Right lobe of liver (tissue), 4 donors: ENCODE results near the gene C1QL3.

Source experiments
- POLR2A ChIP-seq: fragments of 450-650 bp; IDR thresholded peaks from one replicate; pipeline ENCODE4 v1.6.1; 2017; ENCODE audit warnings: antibody characterized with exemption, mild to moderate bottlenecking
- TF ChIP-seq, protein P1 (sequence below), 4 donors: fragments of 200-600 bp in 3 of 4; fragments of 450-650 bp in 1 of 4; IDR thresholded peaks; one replicate each; pipeline versions ENCODE4 v1.5.1 to v1.8.0; 2016 to 2022; ENCODE audit warnings: antibody characterized with exemption in 4 of 4, mild to moderate bottlenecking in 2 of 4
- donor health status: DM: no; HTN: no; CAD: no.
- donor health status: DM: no; HTN: no; CAD: no.
- donor health status: DM: no; HTN: yes; CAD: no.

DNA sequence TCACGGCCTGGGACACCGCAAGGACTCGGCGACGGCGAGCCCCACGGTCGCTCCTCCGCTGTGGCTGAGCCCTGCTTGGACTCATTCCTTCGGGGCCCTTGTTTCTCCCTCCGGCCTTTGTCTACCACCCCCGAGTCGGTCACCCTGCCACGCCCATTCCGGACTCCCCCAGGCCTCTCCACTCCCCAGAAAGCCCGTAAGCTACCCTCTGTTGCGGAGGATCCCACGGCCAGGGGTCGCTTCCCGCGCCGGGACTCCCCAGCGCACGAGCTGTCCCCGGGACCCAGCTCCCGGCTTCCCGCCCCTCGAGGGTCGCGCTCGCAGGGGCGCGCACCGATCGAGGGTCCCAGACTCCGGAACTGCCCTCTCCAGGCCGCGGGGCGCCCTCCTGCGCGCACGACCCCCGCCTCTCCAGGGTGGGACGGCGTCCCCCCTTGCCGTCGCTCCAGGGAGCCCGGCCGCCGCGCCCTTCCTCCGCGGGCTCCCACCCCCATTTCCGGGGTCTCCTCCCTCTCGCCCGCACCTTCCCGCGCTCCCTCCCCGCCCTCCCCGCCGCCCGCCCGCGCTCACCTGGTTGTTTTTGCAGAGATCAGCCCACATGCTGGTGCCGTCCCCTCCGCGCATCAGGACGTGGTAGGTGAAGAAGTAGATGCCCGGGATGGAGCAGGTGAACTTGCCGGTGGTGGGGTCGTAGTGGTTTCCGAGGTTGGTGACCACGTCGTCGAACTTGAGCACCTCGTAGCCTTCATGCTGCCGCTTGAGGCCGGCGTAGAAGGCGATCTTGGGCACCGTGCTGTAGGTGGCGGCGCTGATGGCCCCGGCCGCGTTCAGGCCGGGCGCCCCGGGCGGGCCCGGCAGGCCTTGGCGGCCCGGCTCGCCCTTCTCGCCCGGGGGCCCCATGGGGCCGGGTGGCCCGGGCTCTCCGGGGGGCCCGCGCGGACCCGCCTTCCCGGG lies 1.5 kb downstream of the C1QL3 start:
- TF ChIP-seq, protein P1, sequence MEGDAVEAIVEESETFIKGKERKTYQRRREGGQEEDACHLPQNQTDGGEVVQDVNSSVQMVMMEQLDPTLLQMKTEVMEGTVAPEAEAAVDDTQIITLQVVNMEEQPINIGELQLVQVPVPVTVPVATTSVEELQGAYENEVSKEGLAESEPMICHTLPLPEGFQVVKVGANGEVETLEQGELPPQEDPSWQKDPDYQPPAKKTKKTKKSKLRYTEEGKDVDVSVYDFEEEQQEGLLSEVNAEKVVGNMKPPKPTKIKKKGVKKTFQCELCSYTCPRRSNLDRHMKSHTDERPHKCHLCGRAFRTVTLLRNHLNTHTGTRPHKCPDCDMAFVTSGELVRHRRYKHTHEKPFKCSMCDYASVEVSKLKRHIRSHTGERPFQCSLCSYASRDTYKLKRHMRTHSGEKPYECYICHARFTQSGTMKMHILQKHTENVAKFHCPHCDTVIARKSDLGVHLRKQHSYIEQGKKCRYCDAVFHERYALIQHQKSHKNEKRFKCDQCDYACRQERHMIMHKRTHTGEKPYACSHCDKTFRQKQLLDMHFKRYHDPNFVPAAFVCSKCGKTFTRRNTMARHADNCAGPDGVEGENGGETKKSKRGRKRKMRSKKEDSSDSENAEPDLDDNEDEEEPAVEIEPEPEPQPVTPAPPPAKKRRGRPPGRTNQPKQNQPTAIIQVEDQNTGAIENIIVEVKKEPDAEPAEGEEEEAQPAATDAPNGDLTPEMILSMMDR (IDR thresholded peaks at IDR 0.05), result no peak
- no peak for TF ChIP-seq POLR2A
